ENCODE data around the gene PRRC2B.
"Not testable (repeated sequence)": the region's sequence is repeated elsewhere in the genome, so short reads cannot be mapped to it uniquely, and the experiment has no call there.

Gene PRRC2B

GRCh38 chr9:131472085-131472484 is 78.2 kb downstream of the PRRC2B start:
- H3K36me3 ChIP-seq (ENCODE audit: control insufficient read depth, insufficient read depth, low read length) = peaks cover 45% of the 10 kb centered on the region
- not testable (repeated sequence) for H3K27me3 ChIP-seq (ENCODE audit: control insufficient read depth, insufficient read depth, low read length); H3K4me1 ChIP-seq (ENCODE audit: control insufficient read depth, insufficient read depth, low read length); H3K27ac ChIP-seq (ENCODE audit: low read depth, low read length); H3K9ac ChIP-seq (ENCODE audit: low read length); H3K4me3 ChIP-seq (ENCODE audit: low read length)

- Histone ChIP-seq H3K27me3 (ENCODE audit: control insufficient read depth, insufficient read depth, low read length) (no peaks in the 10 kb centered on the region), H3K9ac (ENCODE audit: low read length) (no peak overlapping the region), H3K36me3 (ENCODE audit: control insufficient read depth, insufficient read depth, low read length) (peaks cover 46% of the 10 kb centered on the region), H3K27ac (ENCODE audit: low read depth, low read length) (no peak overlapping the region), H3K4me1 (ENCODE audit: control insufficient read depth, insufficient read depth, low read length) (no peaks in the 10 kb centered on the region), H3K4me3 (ENCODE audit: low read length) (no peak overlapping the region)
Measured at GRCh38 chr9:131473198-131473885, 79.5 kb downstream of the PRRC2B start.

DNA sequence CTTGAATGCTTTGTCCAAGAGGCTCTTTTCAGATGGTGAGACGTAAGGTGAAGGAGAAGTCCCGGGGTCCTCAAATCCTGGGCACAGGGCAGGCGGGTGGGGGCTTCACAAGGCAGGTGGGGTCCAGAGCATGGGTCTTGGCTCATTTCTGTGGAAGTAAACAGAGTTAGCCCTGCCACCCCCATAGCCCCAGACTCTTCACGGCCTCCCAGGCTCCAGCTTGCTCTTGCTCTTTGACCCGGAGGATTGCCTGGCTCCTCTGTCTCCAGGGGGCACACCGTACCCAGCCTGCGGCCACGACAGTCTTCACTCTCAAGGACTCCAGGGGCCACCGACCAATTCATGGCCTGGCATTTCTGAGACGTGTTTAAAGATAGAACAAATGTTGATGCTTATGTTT is 80.0 kb downstream of the PRRC2B start:
- H3K9ac ChIP-seq (ENCODE audit: low read length) = no peak overlapping the region
- H3K36me3 ChIP-seq (ENCODE audit: control insufficient read depth, insufficient read depth, low read length) = peaks cover 48% of the 10 kb centered on the region
- H3K27me3 ChIP-seq (ENCODE audit: control insufficient read depth, insufficient read depth, low read length) = no peaks in the 10 kb centered on the region
- H3K4me3 ChIP-seq (ENCODE audit: low read length) = no peak overlapping the region
- H3K4me1 ChIP-seq (ENCODE audit: control insufficient read depth, insufficient read depth, low read length) = no peaks in the 10 kb centered on the region
- no peak overlapping the region for H3K27ac ChIP-seq (ENCODE audit: low read depth, low read length)

GRCh38 chr9:131474711-131475110 is 80.8 kb downstream of the PRRC2B start:
- Histone ChIP-seq H3K4me3 (ENCODE audit: low read length) (no peak overlapping the region), H3K27ac (ENCODE audit: low read depth, low read length) (no peak overlapping the region), H3K36me3 (ENCODE audit: control insufficient read depth, insufficient read depth, low read length) (peaks cover 56% of the 10 kb centered on the region), H3K27me3 (ENCODE audit: control insufficient read depth, insufficient read depth, low read length) (no peaks in the 10 kb centered on the region), H3K4me1 (ENCODE audit: control insufficient read depth, insufficient read depth, low read length) (no peaks in the 10 kb centered on the region), H3K9ac (ENCODE audit: low read length) (no peak overlapping the region)

- no peaks in the 10 kb centered on the region for H3K4me1 ChIP-seq (ENCODE audit: control insufficient read depth, insufficient read depth, low read length)
- H3K9ac ChIP-seq (ENCODE audit: low read length) = no peak overlapping the region
- H3K4me3 ChIP-seq (ENCODE audit: low read length) = no peak overlapping the region
- H3K27ac ChIP-seq (ENCODE audit: low read depth, low read length) = no peak overlapping the region
- H3K36me3 ChIP-seq (ENCODE audit: control insufficient read depth, insufficient read depth, low read length) = peaks cover 60% of the 10 kb centered on the region
- no peaks in the 10 kb centered on the region for H3K27me3 ChIP-seq (ENCODE audit: control insufficient read depth, insufficient read depth, low read length)
Measured at GRCh38 chr9:131475111-131475955, 81.4 kb downstream of the PRRC2B start.

DNA sequence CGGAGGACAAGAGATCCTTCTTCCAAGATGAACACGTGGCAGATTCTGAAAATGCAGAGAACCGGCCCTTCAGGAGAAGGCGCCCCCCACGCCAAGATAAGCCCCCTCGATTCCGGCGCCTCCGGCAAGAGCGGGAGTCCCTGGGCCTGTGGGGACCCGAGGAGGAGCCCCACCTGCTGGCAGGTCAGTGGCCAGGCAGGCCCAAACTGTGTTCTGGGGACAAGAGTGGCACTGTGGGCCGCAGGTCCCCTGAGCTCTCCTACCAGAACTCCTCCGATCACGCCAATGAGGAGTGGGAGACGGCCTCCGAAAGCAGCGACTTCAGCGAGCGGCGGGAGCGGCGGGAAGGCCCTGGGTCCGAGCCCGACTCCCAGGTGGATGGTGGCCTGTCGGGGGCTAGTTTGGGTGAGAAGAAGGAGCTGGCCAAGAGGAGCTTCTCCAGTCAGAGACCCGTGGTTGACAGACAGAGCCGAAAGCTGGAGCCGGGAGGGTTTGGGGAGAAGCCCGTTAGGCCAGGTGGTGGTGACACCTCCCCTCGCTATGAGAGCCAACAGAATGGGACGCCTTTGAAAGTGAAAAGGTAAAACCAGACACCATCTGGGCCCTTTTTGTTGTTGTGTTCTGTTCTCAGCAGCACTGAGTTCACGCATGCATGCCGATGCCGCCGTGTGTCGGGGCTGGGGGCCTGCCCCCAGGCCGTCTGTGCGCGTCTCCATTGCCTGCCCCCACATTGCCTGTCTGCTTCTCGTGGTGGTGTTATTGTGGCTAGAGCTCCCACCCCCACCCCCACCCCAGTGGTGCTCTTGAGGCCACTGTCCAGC is 82.3 kb downstream of the PRRC2B start:
- H3K9ac ChIP-seq (ENCODE audit: low read length) = no peak overlapping the region
- H3K36me3 ChIP-seq (ENCODE audit: control insufficient read depth, insufficient read depth, low read length) = peaks cover 60% of the 10 kb centered on the region
- H3K27ac ChIP-seq (ENCODE audit: low read depth, low read length) = no peak overlapping the region
- no peaks in the 10 kb centered on the region for H3K4me1 ChIP-seq (ENCODE audit: control insufficient read depth, insufficient read depth, low read length)
- no peak overlapping the region for H3K4me3 ChIP-seq (ENCODE audit: low read length)
- no peaks in the 10 kb centered on the region for H3K27me3 ChIP-seq (ENCODE audit: control insufficient read depth, insufficient read depth, low read length)

DNA sequence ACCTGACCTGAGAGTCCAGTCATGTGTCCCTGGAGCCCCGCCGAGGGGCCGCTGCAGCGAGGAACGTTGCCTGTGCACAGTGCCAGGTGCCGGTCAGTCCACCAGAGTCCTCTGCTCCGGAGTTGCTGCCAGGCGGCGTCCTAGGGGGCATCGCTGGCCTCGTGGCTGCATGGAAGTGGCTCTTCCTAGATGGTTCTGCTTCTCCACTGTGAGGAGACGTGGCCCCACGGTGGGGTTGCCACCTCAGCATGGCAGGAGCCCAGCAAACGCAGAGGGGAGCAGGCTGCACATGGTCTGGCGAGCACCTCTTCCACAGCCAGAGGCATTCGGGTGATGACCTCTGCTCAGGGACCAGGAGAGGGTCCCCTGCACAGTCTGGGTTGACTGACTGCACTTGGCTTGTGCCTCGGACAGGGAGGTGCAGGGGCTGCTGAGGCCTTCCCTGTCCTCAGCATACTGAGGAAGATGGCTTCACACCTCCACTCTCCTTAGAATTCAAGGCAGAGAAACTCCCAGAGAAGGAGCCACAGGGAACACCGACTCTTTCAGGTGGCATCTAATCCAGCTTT is 83.0 kb downstream of the PRRC2B start:
- Histone ChIP-seq H3K4me3 (ENCODE audit: low read length) (no peak overlapping the region), H3K36me3 (ENCODE audit: control insufficient read depth, insufficient read depth, low read length) (peaks cover 60% of the 10 kb centered on the region), H3K4me1 (ENCODE audit: control insufficient read depth, insufficient read depth, low read length) (no peaks in the 10 kb centered on the region), H3K9ac (ENCODE audit: low read length) (no peak overlapping the region), H3K27me3 (ENCODE audit: control insufficient read depth, insufficient read depth, low read length) (no peaks in the 10 kb centered on the region), H3K27ac (ENCODE audit: low read depth, low read length) (no peak overlapping the region)

- Histone ChIP-seq H3K36me3 (ENCODE audit: control insufficient read depth, insufficient read depth, low read length) (peaks cover 61% of the 10 kb centered on the region), H3K4me3 (ENCODE audit: low read length) (no peak overlapping the region), H3K27me3 (ENCODE audit: control insufficient read depth, insufficient read depth, low read length) (no peaks in the 10 kb centered on the region), H3K4me1 (ENCODE audit: control insufficient read depth, insufficient read depth, low read length) (no peaks in the 10 kb centered on the region), H3K9ac (ENCODE audit: low read length) (no peak overlapping the region), H3K27ac (ENCODE audit: low read depth, low read length) (no peak overlapping the region)
Measured at GRCh38 chr9:131477367-131477766, 83.5 kb downstream of the PRRC2B start.

- H3K27me3 ChIP-seq (ENCODE audit: control insufficient read depth, insufficient read depth, low read length) = no peaks in the 10 kb centered on the region
- peaks cover 1% of the 10 kb centered on the region for H3K4me1 ChIP-seq (ENCODE audit: control insufficient read depth, insufficient read depth, low read length)
- no peak overlapping the region for H3K9ac ChIP-seq (ENCODE audit: low read length)
- H3K4me3 ChIP-seq (ENCODE audit: low read length) = no peak overlapping the region
- no peak overlapping the region for H3K27ac ChIP-seq (ENCODE audit: low read depth, low read length)
- peaks cover 64% of the 10 kb centered on the region for H3K36me3 ChIP-seq (ENCODE audit: control insufficient read depth, insufficient read depth, low read length)
Measured at GRCh38 chr9:131477816-131478419, 84.0 kb downstream of the PRRC2B start.

DNA sequence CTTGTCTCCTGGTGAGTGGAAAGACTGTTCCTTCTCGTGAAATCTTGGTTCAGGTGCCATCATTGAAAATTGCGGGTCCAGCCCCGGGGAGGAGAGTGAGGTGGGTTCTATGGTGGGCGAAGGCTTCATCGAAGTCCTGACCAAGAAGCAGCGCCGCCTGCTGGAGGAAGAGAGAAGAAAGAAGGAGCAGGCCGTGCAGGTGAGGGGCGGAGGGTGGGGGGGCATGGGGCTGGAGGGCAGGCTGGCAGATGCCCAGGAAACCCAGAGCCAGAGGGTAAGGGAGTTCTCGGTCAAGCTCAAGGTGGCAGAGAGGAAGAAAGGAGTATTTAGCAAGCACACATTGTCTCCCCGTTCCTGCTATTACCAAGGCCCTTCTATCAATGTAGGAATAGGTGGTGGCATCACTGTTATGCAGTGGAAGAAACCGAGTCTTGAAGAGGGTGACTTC is 84.6 kb downstream of the PRRC2B start:
- H3K9ac ChIP-seq (ENCODE audit: low read length) = no peak overlapping the region
- H3K4me3 ChIP-seq (ENCODE audit: low read length) = no peak overlapping the region
- peaks cover 64% of the 10 kb centered on the region for H3K36me3 ChIP-seq (ENCODE audit: control insufficient read depth, insufficient read depth, low read length)
- no peak overlapping the region for H3K27ac ChIP-seq (ENCODE audit: low read depth, low read length)
- peaks cover 3% of the 10 kb centered on the region for H3K4me1 ChIP-seq (ENCODE audit: control insufficient read depth, insufficient read depth, low read length)
- H3K27me3 ChIP-seq (ENCODE audit: control insufficient read depth, insufficient read depth, low read length) = no peaks in the 10 kb centered on the region

GRCh38 chr9:131478911-131479310 is 85.0 kb downstream of the PRRC2B start:
- no peak overlapping the region for H3K4me3 ChIP-seq (ENCODE audit: low read length)
- no peaks in the 10 kb centered on the region for H3K27me3 ChIP-seq (ENCODE audit: control insufficient read depth, insufficient read depth, low read length)
- H3K9ac ChIP-seq (ENCODE audit: low read length) = no peak overlapping the region
- H3K36me3 ChIP-seq (ENCODE audit: control insufficient read depth, insufficient read depth, low read length) = peaks cover 63% of the 10 kb centered on the region
- H3K4me1 ChIP-seq (ENCODE audit: control insufficient read depth, insufficient read depth, low read length) = peaks cover 3% of the 10 kb centered on the region
- no peak overlapping the region for H3K27ac ChIP-seq (ENCODE audit: low read depth, low read length)

DNA sequence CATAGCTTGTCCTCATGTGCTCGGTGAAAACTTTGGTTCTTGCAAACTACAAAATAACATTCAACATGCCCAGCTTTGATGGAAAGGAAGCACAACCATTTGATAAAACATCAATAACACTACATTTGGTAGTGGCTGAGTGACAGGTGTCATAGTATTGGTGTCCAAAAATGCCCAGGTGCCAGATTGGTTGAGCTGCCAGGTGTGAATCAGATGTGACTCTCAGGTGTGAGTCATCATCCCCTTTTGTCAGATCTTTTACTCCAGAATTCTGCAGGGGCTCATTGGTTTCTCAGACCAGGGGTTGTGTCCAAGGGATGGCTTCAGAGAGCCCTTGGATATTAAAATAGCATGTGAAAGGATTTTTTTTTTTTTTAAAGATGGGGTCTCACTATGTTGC is 86.4 kb downstream of the PRRC2B start:
- Histone ChIP-seq H3K4me3 (ENCODE audit: low read length) (no peak overlapping the region), H3K9ac (ENCODE audit: low read length) (no peak overlapping the region), H3K4me1 (ENCODE audit: control insufficient read depth, insufficient read depth, low read length) (peaks cover 3% of the 10 kb centered on the region), H3K36me3 (ENCODE audit: control insufficient read depth, insufficient read depth, low read length) (peaks cover 71% of the 10 kb centered on the region), H3K27me3 (ENCODE audit: control insufficient read depth, insufficient read depth, low read length) (no peaks in the 10 kb centered on the region), H3K27ac (ENCODE audit: low read depth, low read length) (peak overlapping the region; percentile 13)

Measured in rectal smooth muscle tissue (tissue), 1 donor.